K562 (cell line): ENCODE measurements around the gene CBX4. TPM values are rescaled to one million over a fixed set of nuclear protein-coding genes. Genes with fewer than 3 reads are reported as not detected.

Experiments
- ATF1 ChIP-seq, 2 experiments: fragments of 450-650 bp in 1 of 2; IDR thresholded peaks; 2 replicates each; pipeline ENCODE4 v1.6.1; 2016; ENCODE audit warnings: missing compliant biosample characterization in 1 of 2, missing genetic modification characterization in 1 of 2
- CBX3 ChIP-seq, 2 experiments: IDR thresholded peaks; 1 replicate in 1 of 2; 2 replicates in 1 of 2; pipeline ENCODE4 v1.6.1; 2012; ENCODE audit warnings: inconsistent platforms in 2 of 2, low read length in 2 of 2, borderline replicate concordance in 1 of 2, control low read depth in 1 of 2
- FOSL1 ChIP-seq: fragments of 200-800 bp; sonication (Bioruptor generic); conservative IDR thresholded peaks from 2 replicates; pipeline ENCODE4 v1.6.1; 2016; ENCODE audit warnings: missing genetic modification characterization, missing compliant biosample characterization
- FOXA3 ChIP-seq, 2 experiments: fragments of 450-650 bp in 1 of 2; sonication (generic) in 1 of 2; formaldehyde crosslinking; IDR thresholded peaks in 1 of 2; conservative IDR thresholded peaks in 1 of 2; 2 replicates each; pipeline versions ENCODE4 v1.4.0 to v1.8.0; 2020 to 2022; ENCODE audit warnings: mild to moderate bottlenecking in 2 of 2, missing genetic modification reagents in 1 of 2
- GATAD2A ChIP-seq: fragments of 450-650 bp; IDR thresholded peaks from 2 replicates; pipeline ENCODE4 v1.6.1; 2017
- IRF9 ChIP-seq: fragments of 450-650 bp; IDR thresholded peaks from 2 replicates; pipeline ENCODE4 v1.6.1; 2016; ENCODE audit warnings: missing biosample characterization, missing genetic modification characterization
- JUN ChIP-seq, 2 experiments: sonication (generic) in 1 of 2; formaldehyde crosslinking in 1 of 2; IDR thresholded peaks; 2 replicates each; pipeline versions ENCODE4 v1.6.1 to v1.8.0; 2012 to 2022; ENCODE audit warnings: borderline replicate concordance in 2 of 2, mild to moderate bottlenecking in 2 of 2, improper control_type of control experiment in 1 of 2, low read depth in 1 of 2, low read length in 1 of 2, missing genetic modification reagents in 1 of 2
- KLF16 ChIP-seq: IDR thresholded peaks from 2 replicates; pipeline ENCODE4 v1.6.1; 2016; ENCODE audit warnings: antibody characterized with exemption
- NR2C1 ChIP-seq, 2 experiments: fragments of 450-650 bp; IDR thresholded peaks; 2 replicates each; pipeline ENCODE4 v1.6.1; 2017; ENCODE audit warnings: mild to moderate bottlenecking in 2 of 2, antibody characterized with exemption in 1 of 2, inconsistent platforms in 1 of 2, missing compliant biosample characterization in 1 of 2, missing genetic modification characterization in 1 of 2
- NR4A1 ChIP-seq, 2 experiments: fragments of 250-450 bp in 1 of 2; fragments of 450-650 bp in 1 of 2; sonication (Bioruptor Pico) in 1 of 2; IDR thresholded peaks; 2 replicates each; pipeline versions ENCODE4 v1.4.0 to v1.6.1; 2016 to 2020; ENCODE audit warnings: mild to moderate bottlenecking in 2 of 2, missing compliant biosample characterization in 1 of 2, missing genetic modification characterization in 1 of 2, moderate library complexity in 1 of 2
- POLR2AphosphoS2 ChIP-seq: IDR thresholded peaks from 2 replicates; pipeline ENCODE4 v1.6.1; 2012; ENCODE audit warnings: low read length, improper control_type of control experiment
- POLR2H ChIP-seq: IDR thresholded peaks from 2 replicates; pipeline ENCODE4 v1.6.1; 2016; ENCODE audit warnings: missing genetic modification characterization, low read depth, mild to moderate bottlenecking, control low read depth, missing compliant biosample characterization, moderate library complexity
- PTBP1 ChIP-seq: fragments of 200-400 bp; formaldehyde crosslinking; IDR thresholded peaks from 2 replicates; pipeline ENCODE4 v1.6.1; 2017; ENCODE audit warnings: low read depth, low read length
- SOX6 ChIP-seq: fragments of 450-650 bp; IDR thresholded peaks from 2 replicates; pipeline ENCODE4 v1.6.1; 2014; ENCODE audit warnings: mild to moderate bottlenecking
- TAF9B ChIP-seq: fragments of 450-650 bp; IDR thresholded peaks from 2 replicates; pipeline ENCODE4 v1.6.1; 2018; ENCODE audit warnings: mild to moderate bottlenecking; ENCODE audit not compliant: partially characterized antibody
- TAL1 ChIP-seq: fragments of 450-650 bp; IDR thresholded peaks from 2 replicates; pipeline ENCODE4 v1.6.1; 2016; ENCODE audit warnings: mild to moderate bottlenecking
- TRIM24 ChIP-seq, 2 experiments: fragments of 450-650 bp; IDR thresholded peaks; 2 replicates each; pipeline ENCODE4 v1.6.1; 2016
- ZC3H11A ChIP-seq: IDR thresholded peaks from 2 replicates; pipeline ENCODE4 v1.6.1; 2012; ENCODE audit warnings: low read depth, low read length, improper control_type of control experiment
- ZNF507 ChIP-seq: conservative IDR thresholded peaks from 2 replicates; pipeline ENCODE4 v1.6.1; 2017; ENCODE audit warnings: missing genetic modification characterization, missing compliant biosample characterization
- ZNF707 ChIP-seq: fragments of 250-450 bp; sonication (Bioruptor Pico); conservative IDR thresholded peaks from 2 replicates; pipeline ENCODE4 v1.8.0; 2022; ENCODE audit warnings: inconsistent platforms, mild to moderate bottlenecking, moderate library complexity
- polyA plus RNA-seq, 8 experiments: library from polyadenylated mRNA; depleted of rRNA in 4 of 8; stranded (reverse) in 5 of 8; unstranded in 3 of 8; fragments of >200 nt; fragmentation: Nextera tagmentation in 2 of 8; fragmentation: Illumina TruSeq in 1 of 8; extraction: Ambion mirVana in 2 of 8; extraction: Trizol in 1 of 8; gene quantifications; 2 replicates each; pipeline versions ENCODE4 v1.2.1 to v1.2.3, GENCODE V29; 2011 to 2014; ENCODE audit warnings: inconsistent platforms in 1 of 8, missing spikeins in 1 of 8
- total RNA-seq, 7 experiments: library from RNA; depleted of rRNA in 6 of 7; stranded (reverse); fragments of >200 nt in 6 of 7; fragmentation: Illumina TruSeq in 2 of 7; extraction: Trizol in 2 of 7; gene quantifications; 2 replicates each; pipeline versions ENCODE4 v1.2.1 to v1.2.3, GENCODE V29; 2011 to 2021; ENCODE audit warnings: low replicate concordance in 1 of 7
- TF ChIP-seq, protein P1 (sequence below): IDR thresholded peaks from 3 replicates; pipeline ENCODE4 v1.6.1; 2011; ENCODE audit warnings: borderline replicate concordance, mild to moderate bottlenecking, moderate library complexity; ENCODE audit not compliant: insufficient read length; ENCODE audit errors: extremely low read depth
- TF ChIP-seq, protein P2 (sequence below): sonication (generic); formaldehyde crosslinking; IDR thresholded peaks from 2 replicates; pipeline ENCODE4 v1.8.0; 2022; ENCODE audit warnings: mild to moderate bottlenecking, missing genetic modification reagents
- TF ChIP-seq, protein P3 (sequence below): fragments of 250-450 bp; sonication (Bioruptor Pico); IDR thresholded peaks from 2 replicates; pipeline ENCODE4 v1.5.0; 2020; ENCODE audit warnings: mild to moderate bottlenecking, borderline replicate concordance

The CBX4 gene
- total and polyA plus RNA-seq, 9 of the 15 experiments (the other 6 are each of a cell fraction or from before 2014, with no cell fraction given) = 0.98 to 50.5 (median 10.0) TPM

DNA sequence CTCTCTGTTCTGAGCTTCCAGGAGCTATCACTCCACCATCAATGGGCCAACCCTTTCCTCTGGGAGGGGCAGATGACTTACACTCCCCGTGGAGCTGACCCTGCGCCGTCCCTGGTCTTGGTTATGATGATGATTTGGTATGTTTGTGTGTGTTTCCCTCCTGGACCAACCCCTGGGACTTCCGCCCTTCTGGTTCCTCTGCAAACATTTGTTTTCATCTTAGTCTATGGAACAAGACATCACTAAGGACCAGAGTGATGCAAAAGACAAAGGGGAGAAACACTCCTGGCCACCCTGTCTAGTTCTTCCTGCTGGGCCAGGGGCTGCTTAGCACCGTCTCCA lies 13.7 kb downstream of the CBX4 start (continued):
- TF ChIP-seq ATF1 (CRISPR knock-in tag; IDR thresholded peaks at IDR 0.05) (no peak), ATF1 (tag; IDR thresholded peaks at IDR 0.05) (peak; percentile 21; the same call in 1 of the 2 replicates), FOSL1 (tag) (no peak), FOXA3 (CRISPR knock-in tag; conservative IDR thresholded peaks at IDR 0.05 in 1 of 2, IDR thresholded peaks at IDR 0.05 in 1 of 2) (no peak), IRF9 (tag) (no peak), ZC3H11A (no peak), CBX3 (IDR thresholded peaks at IDR 0.05; ENCODE audit: borderline replicate concordance in 1 of 2, low read length in 2 of 2) (no peak), TRIM24 (IDR thresholded peaks at IDR 0.05) (no peak), ZNF707 (no peak), SOX6 (no peak), NR4A1 (CRISPR knock-in tag; IDR thresholded peaks at IDR 0.05) (no peak), NR4A1 (tag; IDR thresholded peaks at IDR 0.05) (no peak), TAL1 (no peak), JUN (IDR thresholded peaks at IDR 0.05; ENCODE audit: borderline replicate concordance, low read depth, low read length) (0 out of 2 replicates have a peak, but pooled peaks have one; percentile 1), JUN (CRISPR knock-in tag; IDR thresholded peaks at IDR 0.05; ENCODE audit: borderline replicate concordance) (no peak), TAF9B (no peak), PTBP1 (no peak), POLR2H (no peak), POLR2AphosphoS2 (no peak; the same call in 1 of the 2 replicates), GATAD2A (no peak), KLF16 (no peak), ZNF507 (tag) (no peak), NR2C1 (IDR thresholded peaks at IDR 0.05) (no peak), NR2C1 (tag; IDR thresholded peaks at IDR 0.05) (no peak; the same call in 1 of the 2 replicates)
- TF ChIP-seq, protein P1, sequence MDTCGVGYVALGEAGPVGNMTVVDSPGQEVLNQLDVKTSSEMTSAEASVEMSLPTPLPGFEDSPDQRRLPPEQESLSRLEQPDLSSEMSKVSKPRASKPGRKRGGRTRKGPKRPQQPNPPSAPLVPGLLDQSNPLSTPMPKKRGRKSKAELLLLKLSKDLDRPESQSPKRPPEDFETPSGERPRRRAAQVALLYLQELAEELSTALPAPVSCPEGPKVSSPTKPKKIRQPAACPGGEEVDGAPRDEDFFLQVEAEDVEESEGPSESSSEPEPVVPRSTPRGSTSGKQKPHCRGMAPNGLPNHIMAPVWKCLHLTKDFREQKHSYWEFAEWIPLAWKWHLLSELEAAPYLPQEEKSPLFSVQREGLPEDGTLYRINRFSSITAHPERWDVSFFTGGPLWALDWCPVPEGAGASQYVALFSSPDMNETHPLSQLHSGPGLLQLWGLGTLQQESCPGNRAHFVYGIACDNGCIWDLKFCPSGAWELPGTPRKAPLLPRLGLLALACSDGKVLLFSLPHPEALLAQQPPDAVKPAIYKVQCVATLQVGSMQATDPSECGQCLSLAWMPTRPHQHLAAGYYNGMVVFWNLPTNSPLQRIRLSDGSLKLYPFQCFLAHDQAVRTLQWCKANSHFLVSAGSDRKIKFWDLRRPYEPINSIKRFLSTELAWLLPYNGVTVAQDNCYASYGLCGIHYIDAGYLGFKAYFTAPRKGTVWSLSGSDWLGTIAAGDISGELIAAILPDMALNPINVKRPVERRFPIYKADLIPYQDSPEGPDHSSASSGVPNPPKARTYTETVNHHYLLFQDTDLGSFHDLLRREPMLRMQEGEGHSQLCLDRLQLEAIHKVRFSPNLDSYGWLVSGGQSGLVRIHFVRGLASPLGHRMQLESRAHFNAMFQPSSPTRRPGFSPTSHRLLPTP = no peak
- TF ChIP-seq, protein P2, sequence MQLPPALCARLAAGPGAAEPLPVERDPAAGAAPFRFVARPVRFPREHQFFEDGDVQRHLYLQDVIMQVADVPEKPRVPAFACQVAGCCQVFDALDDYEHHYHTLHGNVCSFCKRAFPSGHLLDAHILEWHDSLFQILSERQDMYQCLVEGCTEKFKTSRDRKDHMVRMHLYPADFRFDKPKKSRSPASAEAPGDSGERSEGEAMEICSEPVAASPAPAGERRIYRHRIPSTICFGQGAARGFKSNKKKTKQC = no peak
- TF ChIP-seq, protein P3, sequence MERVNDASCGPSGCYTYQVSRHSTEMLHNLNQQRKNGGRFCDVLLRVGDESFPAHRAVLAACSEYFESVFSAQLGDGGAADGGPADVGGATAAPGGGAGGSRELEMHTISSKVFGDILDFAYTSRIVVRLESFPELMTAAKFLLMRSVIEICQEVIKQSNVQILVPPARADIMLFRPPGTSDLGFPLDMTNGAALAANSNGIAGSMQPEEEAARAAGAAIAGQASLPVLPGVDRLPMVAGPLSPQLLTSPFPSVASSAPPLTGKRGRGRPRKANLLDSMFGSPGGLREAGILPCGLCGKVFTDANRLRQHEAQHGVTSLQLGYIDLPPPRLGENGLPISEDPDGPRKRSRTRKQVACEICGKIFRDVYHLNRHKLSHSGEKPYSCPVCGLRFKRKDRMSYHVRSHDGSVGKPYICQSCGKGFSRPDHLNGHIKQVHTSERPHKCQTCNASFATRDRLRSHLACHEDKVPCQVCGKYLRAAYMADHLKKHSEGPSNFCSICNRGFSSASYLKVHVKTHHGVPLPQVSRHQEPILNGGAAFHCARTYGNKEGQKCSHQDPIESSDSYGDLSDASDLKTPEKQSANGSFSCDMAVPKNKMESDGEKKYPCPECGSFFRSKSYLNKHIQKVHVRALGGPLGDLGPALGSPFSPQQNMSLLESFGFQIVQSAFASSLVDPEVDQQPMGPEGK (CRISPR knock-in tag) = no peak
